ENCODE measurements around the gene NPRL2.
"Not testable (repeated sequence)": the region's sequence is repeated elsewhere in the genome, so short reads cannot be mapped to it uniquely, and the experiment has no call there.

Gene NPRL2

DNA sequence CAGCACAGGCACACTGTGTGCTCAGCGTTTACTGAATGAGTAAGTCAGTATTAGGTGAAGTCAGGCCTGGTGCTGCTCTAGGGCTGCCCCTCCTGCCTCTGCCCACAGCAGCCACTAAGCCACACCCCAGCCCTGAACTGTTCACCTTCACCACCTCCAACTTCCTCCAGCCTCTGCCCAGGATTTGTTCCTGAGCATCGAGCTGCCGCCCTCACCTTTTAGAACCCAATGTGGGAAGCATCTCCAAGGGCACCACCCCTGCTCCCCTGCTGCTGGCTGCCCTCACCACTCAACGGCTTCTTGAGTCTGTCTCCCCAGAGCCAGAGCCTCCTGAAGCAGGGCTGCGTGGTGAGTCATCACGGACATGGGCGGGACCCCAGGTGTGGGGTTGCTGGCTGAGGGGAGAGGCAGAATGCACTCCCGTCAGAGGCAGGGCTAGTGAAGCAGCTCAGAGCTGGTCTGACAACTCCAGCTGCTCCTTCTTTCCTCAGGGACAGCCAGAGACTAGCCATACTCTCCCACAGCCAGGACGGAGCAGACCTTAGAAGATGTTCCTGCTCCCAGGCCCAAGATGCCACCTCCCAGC is 33.8 kb downstream of the NPRL2 start:
- Histone ChIP-seq H3K9me3 (ENCODE audit: control insufficient read depth, low read depth, low read length) (no peaks in the 10 kb centered on the region), H3K9ac (ENCODE audit: low read length) (no peak overlapping the region), H3K4me3 (ENCODE audit: low read length) (no peak overlapping the region), H3K27ac (ENCODE audit: low read length) (no peak overlapping the region), H3K4me1 (ENCODE audit: control insufficient read depth, low read depth, low read length) (no peaks in the 10 kb centered on the region), H3K27me3 (ENCODE audit: control insufficient read depth, insufficient read depth, low read length) (no peaks in the 10 kb centered on the region), H3K36me3 (ENCODE audit: control insufficient read depth, low read depth, low read length) (peaks cover 34% of the 10 kb centered on the region)

DNA sequence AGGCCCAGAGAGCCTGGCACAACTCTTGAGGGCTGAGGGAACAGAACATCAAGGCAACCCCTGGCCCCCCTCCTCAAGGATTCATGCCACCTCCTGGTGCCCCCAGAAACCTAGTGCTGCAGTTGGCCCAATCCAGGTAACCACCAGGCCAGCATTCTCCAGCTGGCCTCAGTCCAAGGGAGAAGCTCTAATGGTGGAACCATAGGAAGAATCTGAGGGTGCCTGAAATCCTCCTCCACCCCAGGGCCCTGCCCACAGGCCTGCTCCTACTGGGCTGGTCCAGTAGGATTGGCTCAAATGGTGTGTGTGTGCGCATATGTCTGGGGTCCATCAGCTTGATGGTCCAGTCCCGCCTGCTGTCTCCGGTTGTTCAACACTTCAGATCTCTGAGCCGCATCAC is 35.8 kb downstream of the NPRL2 start:
- peaks cover 32% of the 10 kb centered on the region for H3K36me3 ChIP-seq (ENCODE audit: control insufficient read depth, low read depth, low read length)
- no peak overlapping the region for H3K27ac ChIP-seq (ENCODE audit: low read length)
- H3K27me3 ChIP-seq (ENCODE audit: control insufficient read depth, insufficient read depth, low read length), result no peaks in the 10 kb centered on the region
- H3K9me3 ChIP-seq (ENCODE audit: control insufficient read depth, low read depth, low read length), result peaks cover 2% of the 10 kb centered on the region
- H3K9ac ChIP-seq (ENCODE audit: low read length), result no peak overlapping the region
- H3K4me3 ChIP-seq (ENCODE audit: low read length), result no peak overlapping the region
- no peaks in the 10 kb centered on the region for H3K4me1 ChIP-seq (ENCODE audit: control insufficient read depth, low read depth, low read length)

DNA sequence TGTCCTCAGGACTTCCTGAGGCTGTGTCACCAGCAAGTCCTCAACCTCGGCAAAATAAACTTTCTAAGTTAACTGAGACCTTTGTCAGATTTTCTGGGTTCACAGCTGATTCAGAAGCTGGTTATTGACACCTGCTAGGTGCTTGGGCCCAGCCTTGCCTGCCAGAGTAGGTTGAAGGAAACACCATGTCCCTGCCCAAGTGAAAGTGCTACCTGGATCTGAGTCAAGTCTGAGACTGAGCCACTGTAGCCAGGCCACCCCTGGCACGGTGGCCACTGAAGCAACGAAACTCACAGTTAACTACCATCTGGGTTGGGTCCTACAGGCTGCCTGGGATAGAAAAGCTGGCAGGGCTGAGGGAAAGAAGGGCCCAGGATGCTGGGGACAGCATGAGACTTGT is 36.2 kb downstream of the NPRL2 start:
- Histone ChIP-seq H3K36me3 (ENCODE audit: control insufficient read depth, low read depth, low read length) (peaks cover 27% of the 10 kb centered on the region), H3K4me3 (ENCODE audit: low read length) (no peak overlapping the region), H3K27ac (ENCODE audit: low read length) (no peak overlapping the region), H3K9me3 (ENCODE audit: control insufficient read depth, low read depth, low read length) (peaks cover 6% of the 10 kb centered on the region), H3K9ac (ENCODE audit: low read length) (no peak overlapping the region), H3K27me3 (ENCODE audit: control insufficient read depth, insufficient read depth, low read length) (no peaks in the 10 kb centered on the region), H3K4me1 (ENCODE audit: control insufficient read depth, low read depth, low read length) (no peaks in the 10 kb centered on the region)

DNA sequence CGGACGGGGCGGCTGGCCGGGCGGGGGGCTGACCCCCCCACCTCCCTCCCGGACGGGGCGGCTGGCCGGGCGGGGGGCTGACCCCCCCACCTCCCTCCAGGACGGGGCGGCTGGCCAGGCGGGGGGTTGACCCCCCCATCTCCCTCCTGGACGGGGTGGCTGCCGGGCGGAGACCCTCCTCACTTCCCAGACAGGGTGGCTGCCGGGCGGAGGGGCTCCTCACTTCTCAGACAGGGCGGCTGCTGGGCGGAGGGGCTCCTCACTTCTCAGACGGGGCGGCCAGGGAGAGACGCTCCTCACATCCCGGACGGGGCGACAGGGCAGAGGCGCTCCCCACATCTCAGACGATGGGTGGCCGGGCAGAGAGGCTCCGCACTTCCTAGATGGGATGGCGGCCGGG is 38.5 kb downstream of the NPRL2 start:
- not testable (repeated sequence) for H3K4me1 ChIP-seq (ENCODE audit: control insufficient read depth, low read depth, low read length); H3K27ac ChIP-seq (ENCODE audit: low read length); H3K27me3 ChIP-seq (ENCODE audit: control insufficient read depth, insufficient read depth, low read length); H3K9me3 ChIP-seq (ENCODE audit: control insufficient read depth, low read depth, low read length); H3K4me3 ChIP-seq (ENCODE audit: low read length); H3K9ac ChIP-seq (ENCODE audit: low read length); H3K36me3 ChIP-seq (ENCODE audit: control insufficient read depth, low read depth, low read length)

DNA sequence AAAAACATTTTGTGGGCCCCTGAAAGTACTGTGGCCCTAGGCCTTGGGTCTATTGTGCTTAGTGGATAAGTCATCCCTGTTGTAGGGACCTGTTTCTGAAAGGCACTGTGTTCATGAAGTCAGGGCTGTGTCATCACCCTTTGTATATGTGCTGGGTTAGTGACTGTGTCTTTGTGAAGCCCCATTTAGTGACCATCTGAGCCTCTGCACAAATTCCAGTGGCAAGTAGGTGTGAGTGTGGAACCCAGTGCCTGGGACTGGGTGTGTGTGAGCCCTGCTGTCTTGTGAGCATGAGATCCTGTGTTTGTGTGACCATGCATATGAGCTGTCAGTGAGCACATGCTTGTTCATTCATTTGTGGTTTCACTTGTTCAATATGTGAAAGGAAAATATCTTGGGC is 46.0 kb downstream of the NPRL2 start:
- no peaks in the 10 kb centered on the region for H3K36me3 ChIP-seq (ENCODE audit: control insufficient read depth, low read depth, low read length)
- H3K4me1 ChIP-seq (ENCODE audit: control insufficient read depth, low read depth, low read length), result peaks cover 17% of the 10 kb centered on the region
- H3K27me3 ChIP-seq (ENCODE audit: control insufficient read depth, insufficient read depth, low read length), result no peaks in the 10 kb centered on the region
- peaks cover 2% of the 10 kb centered on the region for H3K9me3 ChIP-seq (ENCODE audit: control insufficient read depth, low read depth, low read length)
- H3K9ac ChIP-seq (ENCODE audit: low read length), result no peak overlapping the region
- no peak overlapping the region for H3K4me3 ChIP-seq (ENCODE audit: low read length)
- H3K27ac ChIP-seq (ENCODE audit: low read length), result no peak overlapping the region

DNA sequence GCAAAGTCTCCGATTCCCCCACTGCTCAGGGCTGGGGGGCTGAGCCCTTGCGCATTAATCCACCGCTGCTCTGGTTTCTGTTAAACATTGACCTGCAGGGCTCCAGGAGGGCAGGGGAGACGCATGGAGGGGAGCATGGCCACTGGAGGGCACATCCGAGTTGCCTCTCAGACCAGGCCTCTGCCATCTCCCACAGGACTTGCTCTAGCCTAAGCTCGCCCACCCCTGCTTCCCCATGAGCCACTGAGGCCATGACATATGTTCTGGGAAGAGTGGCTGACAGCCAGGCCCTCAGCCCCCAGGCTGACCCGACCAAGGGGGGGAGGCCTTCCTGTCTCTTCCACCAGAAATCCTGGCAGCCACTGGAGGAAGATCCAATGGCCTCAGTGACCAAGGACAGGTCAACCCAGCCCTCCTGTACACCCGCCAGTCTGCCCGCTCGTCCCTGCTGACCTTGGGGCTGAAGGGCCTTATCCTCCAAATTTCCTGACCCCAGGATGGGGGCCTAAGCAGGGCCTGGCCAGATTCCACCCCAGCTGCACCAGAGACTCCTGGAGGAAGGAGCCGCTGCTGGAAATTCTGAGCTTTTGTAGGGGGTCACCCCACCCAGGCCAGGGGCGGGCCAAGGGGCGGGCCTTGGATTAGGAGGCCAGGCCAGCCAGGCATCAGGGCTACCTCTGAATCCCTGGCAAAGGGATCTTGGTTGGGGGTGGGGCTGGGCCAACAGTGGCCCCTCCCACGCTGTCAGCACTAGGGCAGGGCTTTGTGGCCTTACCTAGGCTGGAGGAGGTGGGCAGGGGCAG is 47.4 kb downstream of the NPRL2 start, which contains the start of gene HYAL1:
HYAL1 (minus strand) TSS at position 562 of the 803 bp plus-strand sequence. CDS start 618 bp downstream, outside the sequence.
- Histone ChIP-seq H3K36me3 (ENCODE audit: control insufficient read depth, low read depth, low read length) (no peaks in the 10 kb centered on the region), H3K27me3 (ENCODE audit: control insufficient read depth, insufficient read depth, low read length) (no peaks in the 10 kb centered on the region), H3K4me1 (ENCODE audit: control insufficient read depth, low read depth, low read length) (peaks cover 18% of the 10 kb centered on the region), H3K4me3 (ENCODE audit: low read length) (peak within 1 kb of the TSS; percentile 26), H3K9ac (ENCODE audit: low read length) (no peak within 1 kb of the TSS), H3K27ac (ENCODE audit: low read length) (peak within 1 kb of the TSS; percentile 24), H3K9me3 (ENCODE audit: control insufficient read depth, low read depth, low read length) (no peaks in the 10 kb centered on the region)

DNA sequence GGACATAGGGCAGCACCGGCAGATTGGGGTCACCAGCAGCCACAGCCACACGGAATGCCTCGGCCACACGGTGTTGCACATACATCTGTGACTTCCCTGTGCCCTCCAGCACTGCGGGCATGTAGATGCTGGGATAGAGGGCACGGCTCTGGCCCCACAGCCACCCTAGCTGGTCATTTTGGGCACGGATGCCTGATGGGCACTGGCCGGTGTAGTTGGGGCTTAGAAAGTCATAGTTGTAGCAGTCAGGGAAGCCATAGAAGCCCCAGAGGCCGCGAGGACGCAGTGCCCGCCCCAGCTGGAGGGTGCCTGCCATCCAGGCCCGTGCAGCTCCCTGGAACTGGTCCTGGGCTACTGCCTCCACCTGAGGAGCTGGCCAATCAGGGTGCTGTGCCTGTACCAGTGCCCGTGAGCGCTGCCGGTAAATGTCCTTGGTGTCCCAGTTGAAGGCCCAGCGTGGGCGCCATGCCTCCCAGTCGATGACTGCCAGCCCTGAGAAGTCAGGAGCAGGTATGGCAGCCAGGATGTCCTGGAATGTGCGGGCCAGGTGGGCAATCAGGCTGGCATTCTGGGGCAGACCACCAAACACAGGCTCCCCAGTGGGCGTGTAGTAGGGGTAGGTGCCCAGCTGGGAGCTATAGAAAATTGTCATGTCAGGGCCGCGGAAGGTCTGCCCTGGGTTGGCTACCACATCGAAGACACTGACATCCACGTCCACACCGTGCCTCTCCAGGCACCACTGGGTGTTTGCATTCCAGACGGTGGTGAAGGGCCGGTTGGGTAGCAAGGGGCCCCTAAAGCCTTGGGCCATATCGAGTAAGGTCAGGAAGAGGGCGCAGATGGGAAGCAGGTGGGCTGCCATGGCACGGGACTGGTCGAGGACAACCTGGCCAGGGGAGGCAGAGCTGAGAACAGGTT is 48.2 kb downstream of the NPRL2 start:
- H3K9ac ChIP-seq (ENCODE audit: low read length), result no peak overlapping the region
- no peak overlapping the region for H3K27ac ChIP-seq (ENCODE audit: low read length)
- peaks cover 18% of the 10 kb centered on the region for H3K4me1 ChIP-seq (ENCODE audit: control insufficient read depth, low read depth, low read length)
- no peak overlapping the region for H3K4me3 ChIP-seq (ENCODE audit: low read length)
- H3K36me3 ChIP-seq (ENCODE audit: control insufficient read depth, low read depth, low read length), result no peaks in the 10 kb centered on the region
- H3K27me3 ChIP-seq (ENCODE audit: control insufficient read depth, insufficient read depth, low read length), result no peaks in the 10 kb centered on the region
- H3K9me3 ChIP-seq (ENCODE audit: control insufficient read depth, low read depth, low read length), result no peaks in the 10 kb centered on the region

DNA sequence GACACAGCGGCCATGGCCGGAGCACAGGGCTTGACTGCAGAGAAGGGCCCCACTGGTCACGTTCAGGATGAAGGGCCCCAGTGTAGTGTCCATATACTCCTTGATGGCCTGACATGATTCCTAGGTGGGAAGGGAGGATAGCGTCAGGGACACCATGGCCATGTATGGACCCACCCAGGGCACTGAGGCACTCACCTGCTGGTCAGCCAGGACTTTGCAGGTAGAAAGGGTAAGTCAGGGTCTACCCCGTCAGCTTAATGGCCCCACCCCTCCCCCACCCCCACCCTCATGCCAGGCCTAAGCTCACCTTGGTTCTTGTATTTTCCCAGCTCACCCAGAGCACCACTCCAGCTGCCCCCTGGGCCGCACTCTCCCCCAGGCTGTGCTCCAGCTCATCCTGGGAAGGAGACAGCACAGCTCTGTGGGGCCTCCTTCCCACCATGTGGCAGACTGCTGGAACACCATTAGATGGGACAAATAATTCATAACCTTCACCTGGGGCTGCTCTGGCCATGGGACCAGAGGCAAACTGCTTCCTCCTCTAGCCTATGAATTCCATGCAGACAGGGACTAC is 49.8 kb downstream of the NPRL2 start:
- no peaks in the 10 kb centered on the region for H3K27me3 ChIP-seq (ENCODE audit: control insufficient read depth, insufficient read depth, low read length)
- no peak overlapping the region for H3K27ac ChIP-seq (ENCODE audit: low read length)
- no peaks in the 10 kb centered on the region for H3K36me3 ChIP-seq (ENCODE audit: control insufficient read depth, low read depth, low read length)
- no peaks in the 10 kb centered on the region for H3K9me3 ChIP-seq (ENCODE audit: control insufficient read depth, low read depth, low read length)
- H3K9ac ChIP-seq (ENCODE audit: low read length), result no peak overlapping the region
- H3K4me1 ChIP-seq (ENCODE audit: control insufficient read depth, low read depth, low read length), result peaks cover 18% of the 10 kb centered on the region
- H3K4me3 ChIP-seq (ENCODE audit: low read length), result no peak overlapping the region

DNA sequence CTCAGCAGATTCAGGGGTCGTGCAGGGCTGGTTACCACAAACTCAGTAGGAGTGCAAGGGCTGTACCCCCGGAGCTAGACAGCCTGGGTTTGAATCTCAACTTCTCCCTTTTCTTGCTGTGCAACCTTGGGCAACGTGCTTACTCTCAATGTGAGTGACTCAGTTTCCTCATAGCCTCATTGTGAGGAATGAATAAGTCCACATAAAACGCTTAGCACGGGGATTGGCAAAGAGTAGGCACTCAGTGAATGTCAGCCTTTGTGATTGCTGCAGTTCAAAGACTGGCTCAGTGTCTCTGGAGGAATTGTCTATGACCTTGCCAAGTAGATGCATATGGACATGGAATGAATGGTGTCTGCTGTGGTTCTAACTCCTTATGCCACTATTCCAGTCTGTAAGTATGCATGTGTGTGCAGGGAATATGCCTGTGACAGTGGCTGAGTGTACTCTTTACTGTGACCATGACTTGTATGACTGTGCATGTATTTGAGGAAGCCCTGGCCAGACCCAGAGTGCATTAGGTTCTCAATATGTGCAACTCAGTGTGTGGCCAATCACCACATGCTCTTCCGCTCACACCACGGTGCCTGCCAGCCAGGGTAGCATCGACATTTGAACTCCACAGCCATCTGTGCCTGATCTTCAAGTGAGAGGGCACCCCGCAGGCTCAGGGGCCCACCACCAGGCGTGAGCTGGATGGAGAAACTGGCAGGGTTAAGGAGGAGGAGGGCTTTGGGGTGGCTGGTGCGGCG is 50.5 kb downstream of the NPRL2 start:
- H3K4me3 ChIP-seq (ENCODE audit: low read length), result peak overlapping the region; percentile 92
- no peaks in the 10 kb centered on the region for H3K9me3 ChIP-seq (ENCODE audit: control insufficient read depth, low read depth, low read length)
- no peak overlapping the region for H3K27ac ChIP-seq (ENCODE audit: low read length)
- no peaks in the 10 kb centered on the region for H3K36me3 ChIP-seq (ENCODE audit: control insufficient read depth, low read depth, low read length)
- no peaks in the 10 kb centered on the region for H3K27me3 ChIP-seq (ENCODE audit: control insufficient read depth, insufficient read depth, low read length)
- peak overlapping the region; percentile 24 for H3K9ac ChIP-seq (ENCODE audit: low read length)
- peaks cover 18% of the 10 kb centered on the region for H3K4me1 ChIP-seq (ENCODE audit: control insufficient read depth, low read depth, low read length)

DNA sequence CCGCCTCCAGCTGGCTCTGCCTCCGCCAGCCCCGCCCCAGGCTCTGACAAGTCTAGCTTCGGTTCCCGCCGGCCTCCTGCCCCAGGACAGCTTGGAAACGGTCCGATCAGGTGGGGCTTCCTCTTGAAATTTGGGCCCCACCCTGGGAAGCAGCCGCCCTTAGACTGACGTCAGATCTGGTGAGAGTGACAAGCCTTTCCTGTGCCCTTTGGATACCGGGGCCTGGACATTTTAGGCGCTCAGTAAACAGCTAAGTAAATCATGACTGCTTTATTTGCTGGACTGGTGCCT is 51.0 kb downstream of the NPRL2 start:
- H3K27me3 ChIP-seq (ENCODE audit: control insufficient read depth, insufficient read depth, low read length), result no peaks in the 10 kb centered on the region
- H3K9me3 ChIP-seq (ENCODE audit: control insufficient read depth, low read depth, low read length), result no peaks in the 10 kb centered on the region
- peaks cover 18% of the 10 kb centered on the region for H3K4me1 ChIP-seq (ENCODE audit: control insufficient read depth, low read depth, low read length)
- no peak overlapping the region for H3K27ac ChIP-seq (ENCODE audit: low read length)
- H3K4me3 ChIP-seq (ENCODE audit: low read length), result peak overlapping the region; percentile 92
- peak overlapping the region; percentile 24 for H3K9ac ChIP-seq (ENCODE audit: low read length)
- no peaks in the 10 kb centered on the region for H3K36me3 ChIP-seq (ENCODE audit: control insufficient read depth, low read depth, low read length)

Measured in iPS-18a (cell line).